Skeletal muscle tissue (tissue), 4 donors: ENCODE results near the gene SCLY. TPM values are rescaled to one million over a fixed set of nuclear protein-coding genes. Genes with fewer than 3 reads are reported as not detected.

Experiments
- H3K27ac ChIP-seq: one replicate; pipeline ENCODE4 v1.7.0; 2013; ENCODE audit warnings: mild to moderate bottlenecking, low read depth, low read length, inconsistent platforms
- H3K27me3 ChIP-seq, 3 donors: one replicate each; pipeline ENCODE4 v1.7.0; 2013; ENCODE audit warnings: low read length in 3 of 3; ENCODE audit not compliant: control insufficient read depth in 3 of 3, insufficient read depth in 3 of 3
- H3K36me3 ChIP-seq, 3 donors: one replicate each; pipeline ENCODE4 v1.7.0; 2013; ENCODE audit warnings: low read length in 3 of 3; ENCODE audit not compliant: control insufficient read depth in 3 of 3, insufficient read depth in 3 of 3
- H3K4me1 ChIP-seq, 3 donors: one replicate each; pipeline ENCODE4 v1.7.0; 2013; ENCODE audit warnings: low read length in 3 of 3, mild to moderate bottlenecking in 3 of 3; ENCODE audit not compliant: control insufficient read depth in 3 of 3, insufficient read depth in 3 of 3
- H3K4me3 ChIP-seq, 3 donors: one replicate each; pipeline ENCODE4 v1.7.0; 2013; ENCODE audit warnings: low read length in 3 of 3
- H3K9ac ChIP-seq, 3 donors: one replicate each; pipeline ENCODE4 v1.7.0; 2013; ENCODE audit warnings: low read length in 3 of 3, mild to moderate bottlenecking in 3 of 3, moderate library complexity in 2 of 3, low read depth in 1 of 3
- H3K9me3 ChIP-seq, 3 donors: one replicate each; pipeline ENCODE4 v1.7.0; 2013; ENCODE audit warnings: low read length in 3 of 3; ENCODE audit not compliant: control insufficient read depth in 3 of 3
- total RNA-seq: library from RNA; depleted of rRNA; stranded (reverse); fragments of >200 nt; gene quantifications from one replicate; pipeline ENCODE4 v1.2.3, GENCODE V29; 2014
- donor health status: Osteomylitis.

The SCLY gene
- total RNA-seq, 1 donor from 2014 or later: 11.5 TPM

DNA sequence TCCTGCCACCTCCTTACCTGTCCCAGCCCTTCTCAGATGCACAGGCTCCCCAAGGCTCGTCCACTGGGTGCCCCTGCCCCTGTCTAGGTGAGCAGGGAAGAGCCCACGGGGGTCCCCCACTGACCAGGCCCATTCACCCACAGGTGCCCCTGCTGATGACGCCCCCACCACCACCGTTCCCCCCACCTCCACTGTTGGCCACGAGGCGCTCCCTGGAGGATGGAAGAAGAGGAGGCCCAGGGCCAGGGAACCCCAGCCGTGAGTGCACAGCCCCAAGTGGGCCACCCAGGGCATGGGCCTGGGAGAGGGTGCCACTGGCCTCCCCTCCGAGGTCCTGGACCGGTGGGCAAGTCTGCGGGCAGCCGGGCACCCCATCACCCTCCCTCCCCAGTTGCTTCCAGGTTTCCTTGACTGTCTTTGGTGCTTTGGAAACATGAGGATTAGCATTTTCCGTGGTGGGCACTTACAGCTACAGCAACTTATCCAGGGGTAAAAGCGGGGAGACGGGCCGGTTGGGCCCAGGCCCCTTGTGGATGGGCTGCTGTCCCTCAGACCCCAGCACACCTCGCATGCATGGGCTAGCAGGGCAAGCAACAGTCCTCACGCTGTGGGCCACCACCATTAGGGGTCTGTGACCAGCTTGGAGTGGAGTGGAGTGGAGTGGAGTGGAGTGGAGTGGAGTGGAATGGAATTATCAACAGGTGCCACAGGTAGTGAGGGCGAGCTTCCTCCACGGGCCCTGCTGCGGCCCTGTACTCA lies 64.5 kb downstream of the SCLY start:
- Histone ChIP-seq H3K36me3 (no peaks in the 10 kb centered on the region), H3K9ac (no peak overlapping the region), H3K4me1 (peaks cover 0 to 3% (median 0%) of the 10 kb centered on the region in 3 donors), H3K9me3 (no peaks in the 10 kb centered on the region), H3K4me3 (no peak overlapping the region), H3K27me3 (no peaks in the 10 kb centered on the region), H3K27ac (no peak overlapping the region)

DNA sequence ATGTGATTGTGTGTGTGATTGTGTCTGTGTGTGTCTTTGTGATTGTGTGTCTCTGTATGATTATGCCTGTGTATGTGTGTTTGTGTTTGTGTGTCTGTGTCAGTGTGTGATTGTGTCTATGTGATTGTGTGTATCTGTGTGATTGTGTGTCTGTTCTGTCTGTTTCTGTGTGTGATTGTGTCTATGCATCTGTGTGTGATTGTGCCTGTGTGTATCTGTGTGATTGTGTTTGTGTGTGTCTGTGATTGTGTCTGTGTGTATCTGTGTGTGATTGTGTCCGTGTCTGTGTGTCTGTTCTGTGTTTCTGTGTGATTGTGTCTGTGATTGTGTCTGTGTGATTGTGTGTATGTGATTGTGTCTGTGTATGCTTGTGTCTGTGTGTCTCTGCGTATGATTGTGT lies 65.5 kb downstream of the SCLY start:
- no peak overlapping the region for H3K9ac ChIP-seq
- no peak overlapping the region for H3K27ac ChIP-seq
- no peaks in the 10 kb centered on the region for H3K9me3 ChIP-seq
- no peaks in the 10 kb centered on the region for H3K27me3 ChIP-seq
- peaks cover 0 to 3% (median 0%) of the 10 kb centered on the region in 3 donors for H3K4me1 ChIP-seq
- no peaks in the 10 kb centered on the region for H3K36me3 ChIP-seq
- no peak overlapping the region for H3K4me3 ChIP-seq

DNA sequence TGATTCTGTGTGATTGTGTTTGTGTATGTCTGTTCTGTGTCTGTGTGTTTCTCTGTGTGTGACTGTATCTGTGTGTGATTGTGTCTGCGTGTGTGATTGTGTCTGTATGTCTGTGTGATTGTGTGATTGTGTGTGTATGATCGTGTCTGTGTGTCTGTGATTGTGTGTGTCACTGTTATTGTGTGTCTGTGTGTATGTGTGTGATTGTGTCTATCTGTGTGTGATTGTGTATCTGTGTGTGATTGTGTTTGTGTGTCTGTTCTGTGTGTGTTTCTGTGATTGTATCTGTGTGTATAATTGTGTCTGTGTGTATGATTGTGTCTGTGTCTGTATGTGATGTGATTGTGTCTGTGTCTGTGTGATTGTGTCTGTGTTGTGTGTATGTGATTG lies 66.0 kb downstream of the SCLY start:
- Histone ChIP-seq H3K36me3 (no peaks in the 10 kb centered on the region), H3K9ac (no peak overlapping the region), H3K27ac (no peak overlapping the region), H3K9me3 (no peaks in the 10 kb centered on the region), H3K27me3 (no peaks in the 10 kb centered on the region), H3K4me1 (peaks cover 0 to 3% (median 0%) of the 10 kb centered on the region in 3 donors), H3K4me3 (no peak overlapping the region)

DNA sequence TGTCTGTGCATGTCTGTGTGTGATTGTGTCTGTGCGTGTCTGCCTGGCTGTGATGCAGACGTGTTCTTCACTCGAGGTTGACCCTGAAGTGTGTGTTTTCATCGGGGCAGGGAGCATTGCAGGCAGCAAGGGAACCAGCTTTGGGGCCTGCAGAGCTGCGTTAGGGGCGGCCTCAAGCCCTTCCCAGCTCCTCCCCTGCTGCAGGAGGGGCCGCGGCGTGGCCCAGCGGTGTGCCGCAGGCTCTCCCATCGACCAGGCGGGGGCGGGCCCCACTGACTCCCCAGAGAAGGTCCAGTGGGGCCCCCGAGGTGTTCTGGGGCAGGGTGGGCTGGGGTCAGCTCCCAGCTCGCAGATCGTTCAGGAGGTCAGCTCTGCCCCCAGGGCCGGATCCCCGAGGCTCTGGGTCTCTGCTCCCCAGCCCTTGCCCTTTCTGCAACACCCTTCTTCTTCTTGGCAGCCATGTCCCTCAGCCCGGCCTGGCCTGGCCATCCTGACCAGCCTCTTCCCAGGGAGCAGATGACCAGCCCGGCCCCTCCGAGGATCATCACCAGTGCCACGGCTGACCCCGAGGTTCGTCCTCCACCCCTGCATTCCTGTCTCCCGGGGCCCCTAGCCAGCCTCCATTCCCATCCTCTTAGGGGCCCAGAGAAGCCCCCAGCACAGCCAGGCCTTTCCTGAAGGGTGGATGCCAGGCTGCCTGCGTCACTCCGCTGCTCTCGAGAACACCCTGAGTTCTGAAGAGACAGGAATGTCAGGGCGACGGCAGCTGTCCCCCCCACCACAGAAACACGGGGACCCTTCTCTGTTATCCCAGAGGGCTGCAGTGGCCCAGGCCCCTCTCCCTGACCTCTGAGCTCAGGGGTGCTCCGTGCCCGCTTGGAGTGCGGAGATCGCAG lies 66.6 kb downstream of the SCLY start:
- H3K4me1 ChIP-seq: peaks cover 0 to 3% (median 0%) of the 10 kb centered on the region in 3 donors
- no peaks in the 10 kb centered on the region for H3K27me3 ChIP-seq
- H3K4me3 ChIP-seq: peak overlapping the region in 1 of 3 donors; percentile 14
- no peak overlapping the region for H3K27ac ChIP-seq
- H3K9ac ChIP-seq: peak overlapping the region in 1 of 3 donors; percentile 14
- H3K9me3 ChIP-seq: no peaks in the 10 kb centered on the region
- H3K36me3 ChIP-seq: no peaks in the 10 kb centered on the region

DNA sequence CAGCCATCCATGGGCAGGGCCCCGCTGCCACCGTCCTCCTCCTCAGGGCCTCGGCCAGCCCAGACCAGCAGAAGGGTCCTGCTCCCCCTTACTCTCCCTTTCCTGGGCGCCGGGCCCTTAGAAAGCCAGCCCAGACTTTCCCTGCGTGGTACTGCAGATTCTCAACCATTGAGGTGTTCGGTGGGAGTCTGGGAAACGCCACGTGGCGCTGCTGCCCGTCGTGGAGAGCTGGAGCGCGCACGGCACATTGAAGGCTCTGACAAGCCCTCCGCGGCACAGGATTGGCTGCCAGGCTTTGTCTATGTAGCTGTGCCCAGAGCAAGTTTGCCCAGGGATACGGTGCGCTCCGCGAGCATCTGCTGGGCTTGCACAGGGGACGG lies 67.2 kb downstream of the SCLY start:
- no peaks in the 10 kb centered on the region for H3K27me3 ChIP-seq
- H3K4me1 ChIP-seq: peaks cover 0 to 3% (median 0%) of the 10 kb centered on the region in 3 donors
- no peak overlapping the region for H3K9ac ChIP-seq
- H3K36me3 ChIP-seq: no peaks in the 10 kb centered on the region
- no peaks in the 10 kb centered on the region for H3K9me3 ChIP-seq
- H3K27ac ChIP-seq: no peak overlapping the region
- H3K4me3 ChIP-seq: no peak overlapping the region

DNA sequence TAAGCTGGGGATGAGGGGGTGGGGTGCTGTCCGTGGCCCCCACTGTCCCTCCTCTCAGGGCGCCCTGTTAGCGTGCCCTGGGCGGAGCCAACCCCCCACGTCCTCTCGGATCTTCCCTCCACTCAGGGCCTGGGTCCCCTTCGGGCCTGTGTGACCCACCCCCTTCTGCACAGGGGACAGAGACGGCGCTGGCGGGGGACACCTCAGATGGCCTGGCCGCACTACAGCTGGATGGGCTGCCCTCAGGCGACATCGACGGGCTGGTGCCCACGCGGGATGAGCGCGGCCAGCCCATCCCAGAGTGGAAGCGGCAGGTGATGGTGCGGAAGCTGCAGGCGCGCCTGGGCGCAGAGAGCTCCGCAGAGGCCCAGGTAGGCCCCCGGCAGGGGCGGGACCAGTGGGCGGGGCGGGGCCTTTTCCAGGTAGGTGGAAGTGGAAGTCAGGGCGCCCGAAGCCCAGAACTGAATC lies 67.8 kb downstream of the SCLY start:
- Histone ChIP-seq H3K36me3 (no peaks in the 10 kb centered on the region), H3K27me3 (no peaks in the 10 kb centered on the region), H3K4me1 (peaks cover 0 to 3% (median 0%) of the 10 kb centered on the region in 3 donors), H3K27ac (no peak overlapping the region), H3K9me3 (no peaks in the 10 kb centered on the region), H3K4me3 (no peak overlapping the region), H3K9ac (no peak overlapping the region)

DNA sequence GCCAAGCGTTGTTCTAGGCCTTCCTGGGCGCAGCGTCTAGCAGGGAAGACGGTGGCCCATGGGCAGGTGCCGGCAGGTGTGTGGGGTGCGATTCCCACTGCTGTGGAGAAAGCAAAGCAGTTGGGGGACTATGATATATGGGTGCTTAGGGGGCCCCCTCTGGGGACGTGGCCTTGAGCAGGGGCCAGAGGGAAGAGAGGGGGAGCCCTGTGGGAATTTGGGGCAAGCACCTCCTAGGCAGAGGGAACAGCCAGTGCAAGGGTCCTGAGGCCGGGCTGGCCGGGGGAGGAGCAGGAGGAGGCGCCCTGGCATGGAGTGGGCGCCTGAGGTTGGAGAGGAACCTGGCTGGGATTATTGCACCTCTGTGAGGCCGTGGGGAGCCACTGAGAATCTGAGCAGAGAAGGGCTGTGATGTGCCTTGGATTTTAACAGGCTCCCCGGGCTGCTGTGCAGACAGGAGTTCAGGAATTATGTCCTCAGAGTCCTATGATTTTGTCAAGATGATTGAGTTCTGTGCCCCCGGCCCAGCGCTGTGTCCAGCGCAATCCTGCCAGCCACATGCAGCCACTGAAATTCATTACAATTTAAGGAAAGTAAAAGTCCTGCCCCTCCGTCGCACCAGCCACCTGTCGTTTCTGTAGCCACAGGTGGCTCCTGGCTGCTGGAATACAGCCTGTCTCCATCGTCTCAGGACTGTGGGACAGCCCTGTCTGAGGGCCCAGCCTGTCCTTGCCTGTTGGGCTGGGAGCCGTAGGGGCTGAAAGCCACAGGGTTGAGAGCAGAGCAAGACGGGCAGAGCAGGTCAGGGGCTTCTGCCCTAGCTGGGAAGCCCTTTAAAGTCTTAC lies 68.6 kb downstream of the SCLY start:
- Histone ChIP-seq H3K4me1 (peaks cover 0 to 9% (median 0%) of the 10 kb centered on the region in 3 donors), H3K4me3 (no peak overlapping the region), H3K9me3 (no peaks in the 10 kb centered on the region), H3K36me3 (no peaks in the 10 kb centered on the region), H3K27ac (no peak overlapping the region), H3K27me3 (no peaks in the 10 kb centered on the region), H3K9ac (no peak overlapping the region)

DNA sequence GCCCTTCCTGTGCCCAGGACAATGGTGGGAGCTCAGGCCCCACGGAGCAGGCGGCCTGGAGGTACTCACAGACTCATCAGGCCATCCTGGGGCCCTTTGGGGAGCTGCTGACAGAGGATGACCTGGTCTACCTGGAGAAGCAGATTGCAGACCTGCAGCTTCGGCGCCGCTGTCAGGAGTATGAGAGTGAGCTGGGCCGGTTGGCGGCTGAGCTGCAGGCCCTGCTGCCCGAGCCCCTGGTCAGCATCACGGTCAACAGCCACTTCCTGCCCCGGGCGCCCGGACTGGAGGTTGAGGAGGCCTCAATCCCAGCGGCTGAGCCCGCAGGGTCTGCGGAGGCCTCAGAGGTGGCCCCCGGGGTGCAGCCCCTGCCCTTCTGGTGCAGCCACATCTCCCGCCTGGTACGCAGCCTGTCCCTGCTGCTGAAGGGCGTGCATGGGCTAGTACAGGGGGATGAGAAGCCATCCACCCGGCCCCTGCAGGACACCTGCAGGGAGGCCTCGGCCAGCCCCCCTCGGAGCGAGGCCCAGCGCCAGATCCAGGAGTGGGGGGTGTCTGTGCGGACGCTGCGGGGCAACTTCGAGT lies 69.4 kb downstream of the SCLY start:
- Histone ChIP-seq H3K4me1 (peaks cover 0 to 14% (median 3%) of the 10 kb centered on the region in 3 donors), H3K36me3 (no peaks in the 10 kb centered on the region), H3K27me3 (no peaks in the 10 kb centered on the region), H3K9me3 (no peaks in the 10 kb centered on the region), H3K27ac (no peak overlapping the region), H3K9ac (no peak overlapping the region), H3K4me3 (no peak overlapping the region)
